Measurements from ENCODE around the gene TBCK. TPM values are rescaled to one million over a fixed set of nuclear protein-coding genes. Genes with fewer than 3 reads are reported as not detected.
A peak's percentile ranks its signal among the peaks of the same experiment; 100 is the strongest.

TBCK gene
- total and polyA plus RNA-seq, 2 of the 13 experiments (the other 11 are each of a cell fraction or from before 2014, with no cell fraction given): 51.0 to 62.4 TPM

DNA sequence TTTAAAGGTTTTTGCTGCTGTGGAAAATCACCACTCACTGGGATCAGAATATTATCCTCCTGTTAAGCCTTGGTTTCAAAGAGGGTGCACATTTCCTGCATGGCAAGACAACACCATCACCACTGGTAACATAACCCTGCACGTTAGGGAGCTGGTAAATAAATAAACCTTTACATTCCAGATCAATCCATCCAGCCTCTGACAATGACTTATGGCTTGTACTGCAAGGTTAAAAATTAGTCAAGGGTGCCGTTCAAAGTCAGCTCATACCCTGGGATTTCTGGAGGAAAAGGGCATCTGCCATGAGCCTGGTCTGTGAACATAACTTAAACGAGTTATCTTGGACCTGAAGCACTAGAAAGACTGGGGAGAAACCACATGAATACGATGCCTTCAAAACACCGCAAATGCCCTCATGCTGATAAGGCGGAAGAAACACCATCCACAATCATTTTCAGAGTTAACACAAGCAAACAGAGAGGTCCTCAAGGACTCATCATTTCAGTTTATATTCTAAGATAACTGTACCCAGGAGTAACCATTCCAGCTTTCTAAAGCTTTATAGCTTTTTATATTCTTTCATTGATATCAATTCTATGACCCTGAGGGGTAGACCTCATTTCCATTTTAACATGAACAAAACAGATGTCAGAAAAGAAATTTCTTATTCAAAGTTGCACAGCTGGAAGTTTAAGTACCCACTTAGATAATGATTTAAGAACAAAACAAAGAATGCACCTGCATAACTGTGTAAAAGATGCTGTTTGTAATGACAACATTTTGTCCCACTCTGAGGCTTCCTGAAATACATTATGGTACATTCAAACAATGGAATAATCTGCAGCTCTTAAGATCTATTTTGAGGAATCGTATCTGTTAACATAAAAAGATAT is 317.6 kb downstream of the TBCK start (continued):
- TF ChIP-seq, protein P1, sequence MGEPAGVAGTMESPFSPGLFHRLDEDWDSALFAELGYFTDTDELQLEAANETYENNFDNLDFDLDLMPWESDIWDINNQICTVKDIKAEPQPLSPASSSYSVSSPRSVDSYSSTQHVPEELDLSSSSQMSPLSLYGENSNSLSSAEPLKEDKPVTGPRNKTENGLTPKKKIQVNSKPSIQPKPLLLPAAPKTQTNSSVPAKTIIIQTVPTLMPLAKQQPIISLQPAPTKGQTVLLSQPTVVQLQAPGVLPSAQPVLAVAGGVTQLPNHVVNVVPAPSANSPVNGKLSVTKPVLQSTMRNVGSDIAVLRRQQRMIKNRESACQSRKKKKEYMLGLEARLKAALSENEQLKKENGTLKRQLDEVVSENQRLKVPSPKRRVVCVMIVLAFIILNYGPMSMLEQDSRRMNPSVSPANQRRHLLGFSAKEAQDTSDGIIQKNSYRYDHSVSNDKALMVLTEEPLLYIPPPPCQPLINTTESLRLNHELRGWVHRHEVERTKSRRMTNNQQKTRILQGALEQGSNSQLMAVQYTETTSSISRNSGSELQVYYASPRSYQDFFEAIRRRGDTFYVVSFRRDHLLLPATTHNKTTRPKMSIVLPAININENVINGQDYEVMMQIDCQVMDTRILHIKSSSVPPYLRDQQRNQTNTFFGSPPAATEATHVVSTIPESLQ (CRISPR knock-in tag; conservative IDR thresholded peaks at IDR 0.05): no peak
- TF ChIP-seq EHMT2 (IDR thresholded peaks at IDR 0.05; ENCODE audit: borderline replicate concordance, low read depth, low read length) (no peak; the same call in 1 of the 2 replicates), TOE1 (CRISPR knock-in tag; IDR thresholded peaks at IDR 0.05) (no peak), NR2F6 (IDR thresholded peaks at IDR 0.05) (no peak), NR2F6 (CRISPR knock-in tag; IDR thresholded peaks at IDR 0.05) (peak; percentile 63), NCOA5 (CRISPR knock-in tag; IDR thresholded peaks at IDR 0.05) (no peak), ZNF333 (CRISPR knock-in tag; IDR thresholded peaks at IDR 0.05; ENCODE audit: borderline replicate concordance) (no peak), CAMTA2 (CRISPR knock-in tag; IDR thresholded peaks at IDR 0.05; ENCODE audit: borderline replicate concordance) (no peak), MZF1 (CRISPR knock-in tag; IDR thresholded peaks at IDR 0.05; ENCODE audit: borderline replicate concordance) (no peak), KAT8 (CRISPR knock-in tag; IDR thresholded peaks at IDR 0.05) (peak; percentile 54; the same call in 1 of the 2 replicates), ZFAT (CRISPR knock-in tag; conservative IDR thresholded peaks at IDR 0.05) (no peak), CREB1 (IDR thresholded peaks at IDR 0.05) (no peak), CREB1 (CRISPR knock-in tag; IDR thresholded peaks at IDR 0.05) (peak; percentile 61), MXD4 (CRISPR knock-in tag; IDR thresholded peaks at IDR 0.05) (no peak), FOXA1 (IDR thresholded peaks at IDR 0.05) (no peak), FOXA1 (CRISPR knock-in tag; IDR thresholded peaks at IDR 0.05) (no peak), MBD4 (IDR thresholded peaks at IDR 0.05; ENCODE audit: borderline replicate concordance, low read length) (no peak), ZNF101 (CRISPR knock-in tag; IDR thresholded peaks at IDR 0.05; ENCODE audit: borderline replicate concordance, low read depth) (no peak), DNMT3B (CRISPR knock-in tag; conservative IDR thresholded peaks at IDR 0.05) (no peak), FOXO1 (CRISPR knock-in tag; IDR thresholded peaks at IDR 0.05) (peak; percentile 48; the same call in 1 of the 2 replicates), ELF1 (CRISPR knock-in tag; IDR thresholded peaks at IDR 0.05) (no peak), NRL (CRISPR knock-in tag; IDR thresholded peaks at IDR 0.05; ENCODE audit: borderline replicate concordance) (no peak)
- TF ChIP-seq, protein P2, sequence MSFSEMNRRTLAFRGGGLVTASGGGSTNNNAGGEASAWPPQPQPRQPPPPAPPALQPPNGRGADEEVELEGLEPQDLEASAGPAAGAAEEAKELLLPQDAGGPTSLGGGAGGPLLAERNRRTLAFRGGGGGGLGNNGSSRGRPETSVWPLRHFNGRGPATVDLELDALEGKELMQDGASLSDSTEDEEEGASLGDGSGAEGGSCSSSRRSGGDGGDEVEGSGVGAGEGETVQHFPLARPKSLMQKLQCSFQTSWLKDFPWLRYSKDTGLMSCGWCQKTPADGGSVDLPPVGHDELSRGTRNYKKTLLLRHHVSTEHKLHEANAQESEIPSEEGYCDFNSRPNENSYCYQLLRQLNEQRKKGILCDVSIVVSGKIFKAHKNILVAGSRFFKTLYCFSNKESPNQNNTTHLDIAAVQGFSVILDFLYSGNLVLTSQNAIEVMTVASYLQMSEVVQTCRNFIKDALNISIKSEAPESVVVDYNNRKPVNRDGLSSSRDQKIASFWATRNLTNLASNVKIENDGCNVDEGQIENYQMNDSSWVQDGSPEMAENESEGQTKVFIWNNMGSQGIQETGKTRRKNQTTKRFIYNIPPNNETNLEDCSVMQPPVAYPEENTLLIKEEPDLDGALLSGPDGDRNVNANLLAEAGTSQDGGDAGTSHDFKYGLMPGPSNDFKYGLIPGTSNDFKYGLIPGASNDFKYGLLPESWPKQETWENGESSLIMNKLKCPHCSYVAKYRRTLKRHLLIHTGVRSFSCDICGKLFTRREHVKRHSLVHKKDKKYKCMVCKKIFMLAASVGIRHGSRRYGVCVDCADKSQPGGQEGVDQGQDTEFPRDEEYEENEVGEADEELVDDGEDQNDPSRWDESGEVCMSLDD (CRISPR knock-in tag; IDR thresholded peaks at IDR 0.05; ENCODE audit: borderline replicate concordance): no peak
- TF ChIP-seq, protein P3, sequence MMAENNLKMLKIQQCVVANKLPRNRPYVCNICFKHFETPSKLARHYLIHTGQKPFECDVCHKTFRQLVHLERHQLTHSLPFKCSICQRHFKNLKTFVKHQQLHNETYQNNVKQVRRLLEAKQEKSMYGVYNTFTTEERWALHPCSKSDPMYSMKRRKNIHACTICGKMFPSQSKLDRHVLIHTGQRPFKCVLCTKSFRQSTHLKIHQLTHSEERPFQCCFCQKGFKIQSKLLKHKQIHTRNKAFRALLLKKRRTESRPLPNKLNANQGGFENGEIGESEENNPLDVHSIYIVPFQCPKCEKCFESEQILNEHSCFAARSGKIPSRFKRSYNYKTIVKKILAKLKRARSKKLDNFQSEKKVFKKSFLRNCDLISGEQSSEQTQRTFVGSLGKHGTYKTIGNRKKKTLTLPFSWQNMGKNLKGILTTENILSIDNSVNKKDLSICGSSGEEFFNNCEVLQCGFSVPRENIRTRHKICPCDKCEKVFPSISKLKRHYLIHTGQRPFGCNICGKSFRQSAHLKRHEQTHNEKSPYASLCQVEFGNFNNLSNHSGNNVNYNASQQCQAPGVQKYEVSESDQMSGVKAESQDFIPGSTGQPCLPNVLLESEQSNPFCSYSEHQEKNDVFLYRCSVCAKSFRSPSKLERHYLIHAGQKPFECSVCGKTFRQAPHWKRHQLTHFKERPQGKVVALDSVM (CRISPR knock-in tag; IDR thresholded peaks at IDR 0.05): no peak
